ENCODE results near the gene GSAP. TPM values are rescaled to one million over a fixed set of nuclear protein-coding genes. Genes with fewer than 3 reads are reported as not detected.

Gene GSAP
- 18.9 and 26.4 TPM in 2 replicates for polyA plus RNA-seq

DNA sequence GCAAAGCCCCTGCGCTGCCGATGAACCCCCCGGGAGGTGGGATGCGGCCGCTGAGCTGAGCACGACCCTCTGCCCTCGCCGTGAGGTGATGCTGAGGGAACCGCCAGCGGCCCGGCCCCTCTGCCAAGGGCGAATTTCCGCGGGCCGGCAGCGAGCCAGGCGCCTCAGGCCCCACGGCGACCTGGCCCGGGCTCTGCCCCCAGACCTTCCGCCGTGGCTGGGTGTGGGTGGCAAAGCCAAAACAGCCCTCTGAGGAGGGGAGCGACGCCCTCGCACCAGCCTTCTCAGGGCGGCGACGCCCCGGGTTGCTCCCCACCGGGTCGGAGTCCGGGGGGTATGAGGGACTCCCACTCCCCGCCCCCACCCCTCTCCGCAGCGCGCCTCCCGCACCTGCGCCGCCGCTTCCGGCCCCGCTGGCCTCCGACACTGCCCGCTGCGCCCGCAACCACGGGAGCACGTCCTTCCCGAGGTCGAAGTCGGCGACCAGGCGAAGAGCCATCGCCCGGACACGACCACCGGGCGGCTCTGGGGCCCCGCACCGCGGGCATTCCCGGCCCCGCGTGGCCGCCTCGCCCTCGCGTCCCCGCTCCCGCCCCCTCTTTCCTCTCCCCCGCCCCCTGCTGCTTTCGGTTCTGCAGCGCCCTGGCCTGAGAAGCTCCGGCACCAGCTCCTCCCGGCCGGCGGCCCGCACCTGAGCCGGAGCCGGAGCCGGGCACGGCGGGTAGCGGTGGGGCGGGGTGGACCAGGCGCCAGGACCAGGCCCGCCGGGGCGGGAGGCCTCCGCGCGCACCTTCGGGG, at the start of gene GSAP:
Gene GSAP (minus strand): TSS at position 527 of the 798 bp plus-strand sequence. CDS start 28 bp downstream, at position 499.

Other genes starting within 250 kb of the GSAP start
- gene FGL2, start 216.5 kb downstream of the GSAP start, polyA plus RNA-seq = 699 and 739 TPM in 2 replicates
- gene PTPN12, start 120.9 kb upstream of the GSAP start, polyA plus RNA-seq = 19.0 and 20.1 TPM in 2 replicates

Data from Purkinje cell (primary cell).